Right lobe of liver (tissue), 4 donors: ENCODE measurements around the gene OR5D16.
"Not testable (repeated sequence)": the region's sequence is repeated elsewhere in the genome, so short reads cannot be mapped to it uniquely, and the experiment has no call there.

ENCODE experiments used
- CTCF ChIP-seq, 4 donors: fragments of 200-600 bp in 3 of 4; fragments of 450-650 bp in 1 of 4; IDR thresholded peaks; one replicate each; pipeline versions ENCODE4 v1.5.1 to v1.8.0; 2016 to 2022; ENCODE audit warnings: antibody characterized with exemption in 4 of 4, mild to moderate bottlenecking in 2 of 4
- POLR2A ChIP-seq: fragments of 450-650 bp; IDR thresholded peaks from one replicate; pipeline ENCODE4 v1.6.1; 2017; ENCODE audit warnings: antibody characterized with exemption, mild to moderate bottlenecking
- donor health status: DM: no; HTN: no; CAD: no.
- donor health status: DM: no; HTN: no; CAD: no.
- donor health status: DM: no; HTN: yes; CAD: no.

- TF ChIP-seq CTCF (IDR thresholded peaks at IDR 0.05); POLR2A: not testable (repeated sequence)
Measured at GRCh38 chr11:55885481-55885880, 46.9 kb downstream of the OR5D16 start.
